Kidney tubule cell (primary cell): ENCODE results near the gene GPT2.

Experiments
- DNase-seq: peaks from one replicate; pipeline ENCODE4 v3.0.0-alpha.2; 2018; ENCODE audit warnings: low spot score

Gene GPT2

GRCh38 chr16:46898006-46898405 is 13.8 kb downstream of the GPT2 start:
- DNase-seq = no peak

- DNase-seq = peak; percentile 49
Observed at GRCh38 chr16:46899443-46900143, 15.4 kb downstream of the GPT2 start.

- no peak for DNase-seq
Observed at GRCh38 chr16:46900455-46901235, 16.5 kb downstream of the GPT2 start.

- DNase-seq = no peak
Observed at GRCh38 chr16:46901709-46902108, 17.5 kb downstream of the GPT2 start.

- no peak for DNase-seq
Observed at GRCh38 chr16:46903255-46903905, 19.2 kb downstream of the GPT2 start.

GRCh38 chr16:46904471-46904870 is 20.3 kb downstream of the GPT2 start:
- no peak for DNase-seq

GRCh38 chr16:46906360-46907060 is 22.3 kb downstream of the GPT2 start:
- DNase-seq = no peak

- DNase-seq = no peak
Observed at GRCh38 chr16:46907061-46907774, 23.1 kb downstream of the GPT2 start.

GRCh38 chr16:46908540-46909372 is 24.6 kb downstream of the GPT2 start:
- DNase-seq = peak; percentile 67

GRCh38 chr16:46911038-46911437 is 26.9 kb downstream of the GPT2 start:
- DNase-seq = no peak

GRCh38 chr16:46911650-46912049 is 27.5 kb downstream of the GPT2 start:
- DNase-seq = no peak

GRCh38 chr16:46914556-46915201 is 30.5 kb downstream of the GPT2 start:
- no peak for DNase-seq

GRCh38 chr16:46915483-46916025 is 31.4 kb downstream of the GPT2 start:
- no peak for DNase-seq

GRCh38 chr16:46916980-46917379 is 32.8 kb downstream of the GPT2 start:
- no peak for DNase-seq

- DNase-seq = no peak
Observed at GRCh38 chr16:46918400-46918799, 34.2 kb downstream of the GPT2 start.

- no peak for DNase-seq
Observed at GRCh38 chr16:46918905-46919792, 35.0 kb downstream of the GPT2 start.

- DNase-seq = no peak
Observed at GRCh38 chr16:46920402-46921068, 36.4 kb downstream of the GPT2 start.

- no peak for DNase-seq
Observed at GRCh38 chr16:46922239-46922638, 38.1 kb downstream of the GPT2 start.
